RWPE1 (cell line): Measurements from ENCODE around the gene CDYL.

ENCODE experiments used
- CTCF ChIA-PET: fragments of 350-600 bp; sonication (Branson Sonifier 250); formaldehyde crosslinking; extraction: SDS; loops from one replicate; lab custom pipeline; 2021; lab: Yijun Ruan, JAX
- POLR2A ChIA-PET: fragments of 400-600 bp; formaldehyde crosslinking; extraction: SDS; loops from one replicate; lab custom pipeline; 2020; ENCODE audit warnings: antibody characterized with exemption; ENCODE audit not compliant: low non-redundant PET; lab: Yijun Ruan, JAX
- DNase-seq: peaks from one replicate; pipeline ENCODE4 v3.0.0; 2012; ENCODE audit warnings: low spot score
- H3K27ac ChIP-seq: fragments of 450-650 bp; 2 replicates; pipeline ENCODE4 v1.5.1; 2017
- CTCF ChIP-seq: fragments of 450-650 bp; conservative IDR thresholded peaks from 2 replicates; pipeline ENCODE4 v1.5.1; 2017; ENCODE audit warnings: low read depth, mild to moderate bottlenecking

CDYL gene

DNA sequence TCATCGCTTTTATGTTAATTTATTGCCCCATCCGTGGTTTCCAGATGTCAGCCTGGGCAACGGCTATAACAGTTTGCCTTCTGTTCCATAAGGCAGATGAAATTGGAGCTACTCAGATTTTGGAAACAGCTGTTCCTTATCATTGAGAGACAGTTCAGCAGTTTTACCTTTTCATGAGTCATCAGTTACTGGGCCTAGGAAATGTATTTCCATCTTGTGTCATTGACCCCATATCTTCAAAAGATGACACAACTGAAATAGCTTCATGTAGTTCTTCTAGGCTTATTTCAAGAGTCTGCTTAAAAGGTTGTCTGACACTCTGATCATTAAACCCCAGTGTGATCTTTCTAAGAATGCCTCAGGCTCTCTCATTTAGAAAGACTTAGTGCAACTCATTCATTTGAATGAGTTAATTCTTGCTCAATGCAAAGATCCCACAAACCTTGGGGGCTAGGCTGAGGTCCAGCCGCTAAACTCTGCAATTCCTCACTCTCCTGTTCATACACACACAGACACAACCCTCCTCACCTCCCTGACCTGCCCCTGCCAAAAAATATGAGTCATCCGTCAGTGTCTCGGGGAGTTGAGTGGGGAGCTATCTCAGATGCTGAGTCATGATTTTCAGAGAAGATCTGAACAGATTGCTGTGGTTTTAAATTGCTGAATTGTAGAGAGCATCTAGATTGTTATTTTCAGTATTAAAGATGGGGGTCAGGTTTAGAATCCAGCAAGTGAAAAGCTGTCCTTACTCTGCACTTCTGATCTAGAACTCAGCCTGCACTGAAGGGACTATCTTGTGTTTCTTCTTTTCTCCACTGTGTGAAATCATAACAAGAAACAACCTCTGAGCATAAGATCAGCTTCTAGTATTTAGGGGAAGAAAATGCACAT lies 165.8 kb downstream of the CDYL start:
- ChIA-PET POLR2A (no interaction called here), CTCF (interaction anchor here (0.7 kb wide), 1 partner anchor 786 kb away, joined by 3 read pairs; no protein-coding TSS in a partner anchor)
- peak overlapping the region; percentile 79 for H3K27ac ChIP-seq
- TF ChIP-seq CTCF: no peak
- peak; percentile 93 for DNase-seq

DNA sequence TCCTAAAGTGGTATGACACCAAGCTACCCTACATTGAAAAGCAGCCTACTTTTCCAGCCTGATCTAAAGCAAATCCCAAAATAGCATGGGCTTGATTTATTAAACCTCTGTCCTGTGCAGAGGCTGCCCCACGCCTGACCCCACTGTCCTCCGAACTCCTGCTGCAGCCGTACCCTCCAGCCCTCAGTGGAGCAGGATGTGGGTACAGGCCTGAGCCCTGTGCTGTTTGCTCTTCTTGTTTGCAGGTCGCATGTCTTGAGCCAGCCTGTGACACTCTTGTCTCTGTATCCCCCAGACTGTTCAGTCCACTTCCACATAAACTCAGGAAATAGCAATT lies 166.4 kb downstream of the CDYL start:
- peak overlapping the region; percentile 79 for H3K27ac ChIP-seq
- no peak for DNase-seq
- CTCF ChIA-PET: no interaction called here
- no peak for TF ChIP-seq CTCF
- POLR2A ChIA-PET: no interaction called here

- POLR2A ChIA-PET: no interaction called here
- no peak overlapping the region for H3K27ac ChIP-seq
- no peak for DNase-seq
- CTCF ChIA-PET: no interaction called here
- no peak for TF ChIP-seq CTCF
Observed at GRCh38 chr6:4943716-4944115, 167.5 kb downstream of the CDYL start.

DNA sequence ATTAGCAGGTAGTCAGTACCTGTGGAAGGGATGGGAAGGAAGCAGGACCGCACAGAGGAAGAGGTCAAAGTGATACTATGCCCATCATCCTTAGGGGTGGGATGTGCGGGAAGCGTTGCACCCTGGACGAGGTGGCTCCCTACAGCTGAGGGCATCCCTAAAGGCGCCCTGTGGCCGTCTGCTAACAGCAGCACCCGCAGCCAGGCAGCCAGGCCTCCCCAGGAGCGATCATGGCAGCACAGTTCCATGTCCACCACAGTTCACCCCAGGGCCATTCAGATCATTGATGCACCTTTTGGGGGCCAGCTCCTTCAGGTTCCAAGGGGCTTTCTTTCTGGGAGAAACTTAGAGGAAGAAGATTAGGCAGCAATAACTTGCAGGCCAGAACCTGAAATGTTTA lies 168.1 kb downstream of the CDYL start:
- POLR2A ChIA-PET: no interaction called here
- no peak for DNase-seq
- no peak for TF ChIP-seq CTCF
- CTCF ChIA-PET: interaction anchor here (0.6 kb wide), 1 partner anchor 200 kb away, joined by 3 read pairs; no protein-coding TSS in a partner anchor
- no peak overlapping the region for H3K27ac ChIP-seq

DNA sequence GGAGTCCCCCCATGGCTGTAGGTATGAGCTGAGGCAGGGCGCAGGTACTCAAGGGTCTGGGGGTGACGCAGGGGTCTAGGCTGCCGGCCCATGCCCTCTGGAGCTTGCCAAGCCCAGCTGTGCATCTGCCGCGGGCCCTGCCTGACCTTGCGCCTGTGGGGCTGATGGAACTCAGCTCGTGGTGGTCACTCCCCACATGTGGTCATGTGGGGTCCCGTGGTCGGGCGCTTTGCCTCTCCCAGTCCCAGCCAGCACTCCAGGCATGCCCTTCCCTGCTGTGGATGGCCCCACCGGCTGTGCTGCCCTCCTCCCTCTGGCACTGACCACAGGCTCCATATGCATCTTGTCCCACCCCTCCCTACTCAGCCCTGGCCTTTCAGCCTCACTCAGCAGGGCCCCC lies 170.3 kb downstream of the CDYL start:
- CTCF ChIA-PET: no interaction called here
- POLR2A ChIA-PET: no interaction called here
- no peak for TF ChIP-seq CTCF
- H3K27ac ChIP-seq: no peak overlapping the region
- no peak for DNase-seq

- no peak for DNase-seq
- ChIA-PET CTCF (no interaction called here), POLR2A (no interaction called here)
- TF ChIP-seq CTCF: no peak
- no peak overlapping the region for H3K27ac ChIP-seq
Observed at GRCh38 chr6:4947716-4948115, 171.5 kb downstream of the CDYL start.
